Renal pelvis (tissue), 12 donors: ENCODE results near the gene OR1Q1. TPM values are rescaled to one million over a fixed set of nuclear protein-coding genes. Genes with fewer than 3 reads are reported as not detected.
"Not testable (repeated sequence)": the region's sequence is repeated elsewhere in the genome, so short reads cannot be mapped to it uniquely, and the experiment has no call there.

Experiments used
- DNase-seq: peaks from one replicate; pipeline ENCODE4 v3.0.0-alpha.2; 2013
- long read RNA-seq, 16 experiments: transcript quantifications; one replicate each; lab custom pipeline, GENCODE V29; 2026
- polyA plus RNA-seq, 3 donors: library from polyadenylated mRNA; unstranded; fragments of 120-200 nt; gene quantifications; one replicate each; pipeline ENCODE4 v1.2.1, GENCODE V29; 2013; ENCODE audit not compliant: insufficient read length in 3 of 3

Gene OR1Q1, protein sequence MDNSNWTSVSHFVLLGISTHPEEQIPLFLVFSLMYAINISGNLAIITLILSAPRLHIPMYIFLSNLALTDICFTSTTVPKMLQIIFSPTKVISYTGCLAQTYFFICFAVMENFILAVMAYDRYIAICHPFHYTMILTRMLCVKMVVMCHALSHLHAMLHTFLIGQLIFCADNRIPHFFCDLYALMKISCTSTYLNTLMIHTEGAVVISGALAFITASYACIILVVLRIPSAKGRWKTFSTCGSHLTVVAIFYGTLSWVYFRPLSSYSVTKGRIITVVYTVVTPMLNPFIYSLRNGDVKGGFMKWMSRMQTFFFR
- polyA plus RNA-seq = not detected
- long read RNA-seq, donor 1 = 0 reads
- long read RNA-seq, donor 2 = 0 reads
- long read RNA-seq, donor 3 = 0 reads
- long read RNA-seq, donor 4 = 0 reads
- long read RNA-seq, donor 5 = 0 reads
- long read RNA-seq, donor 6 = 0 reads
- long read RNA-seq, donor 7 = 0 reads
- long read RNA-seq, donor 8 = 0 reads
- long read RNA-seq, donor 9 = 0 reads
- long read RNA-seq, donor 10 = 0 reads
- long read RNA-seq, donor 11, partial matches to known transcripts = 0 of 1 reads
- long read RNA-seq, donor 11, other reads (novel, unspliced or antisense) = 0 of 1 reads
- long read RNA-seq, donor 12 = 0 reads
- long read RNA-seq, donor 13 = 0 reads
- long read RNA-seq, donor 14 = 0 reads
- long read RNA-seq, donor 15 = 0 reads
- long read RNA-seq, donor 16 = 0 reads

DNA sequence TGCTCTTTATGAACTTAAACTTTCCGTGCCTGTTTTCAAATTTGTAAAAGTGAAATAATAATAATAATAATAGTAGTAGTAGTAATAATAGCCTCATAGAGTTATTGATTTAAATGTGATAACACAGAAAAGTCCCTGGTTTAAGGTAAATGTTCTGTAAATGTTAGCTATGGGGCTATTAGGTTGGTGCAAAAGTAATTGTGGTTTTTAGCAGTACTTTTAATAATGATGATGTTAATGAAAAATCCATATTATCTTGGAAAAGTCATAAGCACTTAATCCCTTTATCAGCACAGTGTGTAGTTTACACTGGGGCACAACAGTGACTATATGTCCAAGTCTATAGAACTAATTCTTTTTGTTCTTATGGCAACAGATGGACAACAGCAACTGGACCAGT, at the start of gene OR1Q1:
Gene OR1Q1 (plus strand): TSS at position 377 of the 400 bp plus-strand sequence. CDS start 0 bp downstream, at position 377.
- no peak for DNase-seq

DNA sequence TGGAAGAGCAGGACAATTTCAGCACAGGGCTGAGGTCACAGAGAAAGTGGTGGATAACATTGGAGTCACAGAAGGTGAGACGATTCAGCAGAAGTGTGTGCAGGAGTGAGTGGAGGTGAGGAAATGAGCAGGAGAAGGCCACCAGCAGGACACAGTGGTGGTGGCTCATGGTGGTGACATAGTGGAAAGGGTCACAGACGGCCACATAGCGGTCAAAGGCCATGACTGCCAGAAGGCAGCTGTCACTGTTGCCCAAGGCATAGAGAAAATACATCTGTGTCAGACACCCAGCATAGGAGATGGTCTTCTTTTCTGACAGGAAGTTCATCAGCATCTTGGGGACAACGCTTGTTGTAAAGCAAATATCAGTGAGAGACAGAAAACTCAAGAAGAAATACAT, 46.6 kb upstream of the OR1Q1 start:
- no peak for DNase-seq

DNA sequence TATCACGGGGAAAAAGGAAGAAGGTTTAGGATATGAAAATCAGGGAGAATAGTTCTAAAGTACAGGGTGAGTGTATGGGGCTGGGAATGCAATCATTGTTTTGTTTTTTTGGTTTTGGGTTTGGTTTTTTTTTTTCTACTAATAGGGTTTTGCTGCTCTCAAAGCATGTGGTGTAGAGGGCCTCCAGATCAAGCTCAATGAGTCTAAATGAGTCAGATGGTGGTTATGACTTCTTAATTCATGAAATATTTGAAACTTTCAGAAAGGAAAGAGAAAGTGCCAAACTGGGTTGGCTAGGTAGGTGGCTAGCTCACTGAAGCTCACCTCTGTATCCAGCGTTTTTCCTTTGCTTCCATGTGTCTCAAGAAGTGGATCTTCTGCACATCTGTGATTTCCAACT, 42.1 kb upstream of the OR1Q1 start:
- no peak for DNase-seq

DNA sequence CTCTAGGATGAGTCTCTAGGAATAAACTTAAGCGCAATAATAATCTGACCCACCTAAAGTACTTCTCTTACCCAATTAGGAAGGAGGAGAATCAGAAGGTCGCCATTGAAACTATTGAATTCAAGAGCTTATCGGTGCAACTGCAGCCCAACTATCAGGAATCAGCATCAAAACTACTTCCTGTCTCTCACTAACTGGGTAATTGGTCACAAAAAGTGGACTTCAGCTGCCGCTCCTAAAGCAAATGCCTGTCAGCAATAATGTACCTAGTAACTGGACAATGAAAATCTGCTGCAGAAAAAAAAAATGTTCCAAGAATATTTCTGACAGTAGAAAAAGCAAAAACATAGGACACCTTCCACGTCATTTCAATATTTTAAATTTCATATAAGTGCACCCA, 34.7 kb upstream of the OR1Q1 start:
- DNase-seq = no peak

DNA sequence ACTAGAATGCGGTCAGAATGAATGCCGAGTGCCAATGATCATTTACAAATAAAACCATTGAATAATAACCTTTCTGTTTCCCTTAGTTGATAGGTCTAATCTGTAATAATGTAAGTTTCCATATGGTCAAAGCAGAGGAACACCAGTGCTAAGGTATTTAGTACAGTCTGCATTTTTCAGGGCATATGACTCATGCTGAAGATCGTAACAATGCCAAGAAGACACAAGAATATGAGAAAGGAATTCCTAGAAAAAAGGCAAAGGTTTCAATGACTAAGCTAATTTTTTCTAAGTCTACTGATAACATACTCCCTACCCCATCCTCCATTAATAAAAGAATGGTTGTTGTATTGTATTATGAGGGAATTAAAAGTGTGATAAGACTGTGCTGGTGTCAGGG, 34.2 kb upstream of the OR1Q1 start:
- no peak for DNase-seq

DNA sequence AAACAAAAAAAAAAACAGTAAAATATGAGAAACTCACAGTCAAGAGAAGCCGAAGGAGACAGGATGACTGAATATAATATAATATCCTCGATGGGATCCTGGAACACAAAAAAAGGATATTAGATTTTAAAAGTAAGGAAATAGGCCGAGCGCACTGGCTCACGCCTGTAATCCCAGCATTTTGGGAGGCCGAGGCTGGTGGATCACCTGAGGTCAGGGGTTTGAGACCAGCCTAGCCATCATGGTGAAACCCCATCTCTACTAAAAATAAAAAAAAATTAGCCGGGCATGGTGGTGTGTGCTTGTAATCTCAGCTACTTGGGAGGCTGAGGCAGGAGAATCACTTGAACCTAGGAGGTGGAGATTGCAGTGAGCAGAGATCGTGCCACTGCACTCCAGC, 31.3 kb upstream of the OR1Q1 start, which contains the start of gene OR1L8:
Gene OR1L8 (minus strand): TSS at position 101 of the 400 bp plus-strand sequence. CDS start 14,907 bp downstream, outside the sequence.
- not testable (repeated sequence) for DNase-seq

DNA sequence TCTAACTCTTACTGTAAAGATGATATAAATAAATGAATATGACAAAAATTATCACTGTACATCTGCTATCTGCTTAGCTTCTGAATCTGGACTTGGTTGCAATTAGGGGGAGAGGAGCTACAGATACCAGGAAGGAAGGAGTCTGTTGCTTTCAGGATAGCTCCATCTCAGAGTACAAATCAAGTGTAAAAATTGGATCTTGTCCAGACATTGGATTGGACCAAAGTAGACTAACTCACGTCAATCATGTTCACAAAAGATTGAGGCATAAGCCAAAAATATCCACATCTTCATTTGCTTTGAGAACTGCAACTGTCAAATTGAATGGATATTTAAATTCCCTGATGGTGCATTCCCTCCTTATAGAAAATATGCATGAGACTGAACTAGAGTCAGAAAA, 8.8 kb upstream of the OR1Q1 start:
- no peak for DNase-seq

DNA sequence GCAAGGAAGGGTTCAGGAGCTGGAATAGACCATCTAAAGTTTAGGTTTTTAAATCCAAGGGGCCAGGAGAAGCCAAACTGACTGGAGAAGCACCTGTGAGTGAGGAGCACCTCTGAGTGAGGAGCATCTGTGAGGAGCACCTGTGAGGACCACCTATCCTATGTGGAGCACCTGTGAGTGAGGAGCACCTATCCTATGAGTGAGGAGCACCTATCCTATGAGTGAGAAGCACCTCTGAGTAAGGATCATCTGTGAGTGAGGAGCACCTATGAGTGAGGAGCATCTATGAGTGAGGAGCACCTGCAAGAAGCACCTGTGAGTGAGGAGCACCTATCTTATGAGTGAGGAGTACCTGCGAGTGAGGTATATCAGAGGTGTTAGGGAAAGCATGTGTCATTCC, 8.0 kb upstream of the OR1Q1 start:
- no peak for DNase-seq

DNA sequence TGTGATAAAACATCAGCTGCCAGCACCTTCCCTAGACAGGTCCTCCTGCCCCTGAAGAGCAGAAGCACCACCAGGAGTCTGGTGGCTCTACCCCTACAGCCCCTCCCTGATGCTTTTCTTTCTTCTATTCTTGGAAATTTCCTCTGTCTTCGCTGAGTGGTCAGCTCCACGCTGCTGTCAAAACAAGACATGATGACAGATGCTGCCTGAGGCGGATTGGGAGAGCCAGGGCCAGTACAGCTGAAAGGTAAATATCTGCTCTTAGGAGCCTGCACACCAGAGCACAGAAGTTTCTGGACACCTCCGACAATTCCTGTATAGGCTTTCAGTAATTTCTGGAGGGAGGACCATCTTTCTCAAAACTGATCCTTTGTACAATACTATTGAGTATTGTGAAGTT, 4.7 kb upstream of the OR1Q1 start:
- DNase-seq = no peak

DNA sequence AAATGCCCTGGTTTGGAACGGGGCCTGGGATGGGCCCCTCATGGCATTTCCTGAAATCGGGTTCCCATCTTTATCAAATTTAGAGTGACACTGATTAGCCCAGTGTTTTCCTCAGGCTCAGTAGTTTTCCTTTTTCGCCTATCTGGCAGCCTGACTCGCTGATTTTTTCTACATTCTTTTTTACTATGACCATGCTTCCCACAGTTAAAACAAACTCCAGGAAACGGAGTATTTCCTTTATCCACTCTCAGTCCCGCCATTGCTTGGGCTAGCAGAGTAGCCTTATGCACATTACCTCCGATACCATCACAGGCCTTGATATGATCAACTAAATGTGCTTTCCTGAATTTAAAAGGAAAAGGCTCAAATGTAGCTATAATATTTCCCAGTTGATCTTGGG, 5.5 kb downstream of the OR1Q1 start:
- no peak for DNase-seq

DNA sequence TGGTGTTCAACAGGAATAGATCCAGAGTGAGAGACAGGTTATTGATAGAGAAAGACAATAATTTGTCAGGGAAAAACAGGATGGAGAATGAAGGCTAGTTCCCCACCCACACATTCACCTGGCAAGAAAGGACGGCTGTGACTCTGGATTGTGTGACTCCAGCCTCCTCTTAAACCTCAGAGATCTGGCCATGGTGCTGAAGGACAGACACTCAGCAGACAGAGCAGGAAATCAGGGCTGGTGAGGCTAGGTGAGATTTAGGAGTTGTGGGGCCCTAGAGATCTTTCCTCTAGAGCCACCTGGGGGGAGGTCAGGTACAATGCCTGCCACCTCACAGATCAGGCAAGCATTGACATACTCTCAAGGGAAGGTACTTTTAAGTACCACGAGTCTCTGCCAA, 27.7 kb downstream of the OR1Q1 start:
- no peak for DNase-seq

DNA sequence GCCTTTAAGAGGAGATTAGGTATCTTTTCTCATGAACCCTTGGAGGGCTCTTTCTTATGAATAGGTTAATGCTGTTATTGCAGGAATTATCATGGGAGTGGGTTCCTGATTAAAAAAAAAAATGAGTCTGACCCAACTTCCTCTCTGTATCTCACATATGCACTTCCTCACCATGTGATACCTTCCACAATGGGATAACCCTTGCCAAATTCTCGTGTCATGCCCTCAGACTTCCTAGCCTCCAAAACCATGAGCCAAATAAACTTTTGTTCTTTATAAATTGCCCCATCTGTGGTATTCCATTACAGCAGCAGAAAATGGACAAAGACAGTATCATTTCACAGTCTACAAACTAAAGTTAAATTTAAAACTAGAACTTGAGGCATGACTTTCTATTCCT, 41.8 kb downstream of the OR1Q1 start:
- no peak for DNase-seq

DNA sequence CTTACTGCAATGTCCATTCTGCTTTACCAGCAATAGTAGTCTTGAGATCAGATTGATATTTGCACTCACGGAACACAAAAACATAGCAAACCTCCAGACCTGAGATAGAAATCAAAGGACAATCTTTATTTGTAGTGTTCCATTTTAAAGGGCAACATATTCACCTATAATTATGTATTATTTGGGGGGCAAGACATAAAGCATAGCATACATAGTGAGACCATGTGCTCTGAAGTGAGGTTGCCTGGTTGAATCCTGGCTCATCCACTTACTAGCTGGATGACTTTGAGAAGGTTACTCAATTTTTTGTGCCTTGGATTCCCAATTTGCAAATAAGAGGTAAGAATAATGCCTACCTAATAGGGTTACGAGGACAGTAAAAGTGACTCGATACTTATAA, 43.0 kb downstream of the OR1Q1 start, which contains the start of gene OR1B1:
Gene OR1B1 (minus strand): TSS at position 101 of the 400 bp plus-strand sequence.
- DNase-seq = no peak

DNA sequence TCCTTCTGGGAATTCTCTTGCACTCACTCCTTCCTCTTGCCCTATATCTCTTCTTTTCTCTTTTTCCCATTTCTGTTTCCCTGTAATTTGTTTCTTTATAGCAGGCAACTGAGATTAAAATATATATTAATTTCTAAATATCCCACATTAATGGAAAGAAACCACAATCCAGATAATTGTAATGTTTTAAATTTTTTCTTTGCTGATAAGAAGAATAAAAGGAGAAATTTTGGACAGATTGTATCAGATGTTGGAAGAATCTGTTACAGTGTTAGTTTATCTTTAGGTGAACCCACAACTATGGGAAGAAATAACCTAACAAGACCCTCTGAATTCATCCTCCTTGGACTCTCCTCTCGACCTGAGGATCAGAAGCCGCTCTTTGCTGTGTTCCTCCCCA, 46.9 kb downstream of the OR1Q1 start, which contains the start of gene OR1L1:
Gene OR1L1 (plus strand): TSS at position 301 of the 400 bp plus-strand sequence. CDS start 0 bp downstream, at position 301.
- no peak for DNase-seq

Other genes with a start within 250 kb of the OR1Q1 start
- 1 to 10 TPM; 3.9 to 5.3 (median 4.4) TPM for gene PTGS1, start 243.7 kb upstream of the OR1Q1 start, polyA plus RNA-seq
- gene OR1J1, start 136.8 kb upstream of the OR1Q1 start, polyA plus RNA-seq = not detected
- gene OR1J2, start 103.9 kb upstream of the OR1Q1 start, polyA plus RNA-seq = not detected
- not detected for gene OR1J4, start 95.6 kb upstream of the OR1Q1 start, polyA plus RNA-seq
- gene OR1N1, start 87.4 kb upstream of the OR1Q1 start, polyA plus RNA-seq = not detected
- gene OR1N2, start 61.6 kb upstream of the OR1Q1 start, polyA plus RNA-seq = not detected
- under 1 TPM; 0.14 to 0.26 (median 0.25) TPM for gene OR1L8, start 31.4 kb upstream of the OR1Q1 start, polyA plus RNA-seq
- not detected for gene OR1B1, start 42.9 kb downstream of the OR1Q1 start, polyA plus RNA-seq
- gene OR1L1, start 47.0 kb downstream of the OR1Q1 start, polyA plus RNA-seq = not detected
- not detected for gene OR1L3, start 60.4 kb downstream of the OR1Q1 start, polyA plus RNA-seq
- gene OR1L4, start 109.3 kb downstream of the OR1Q1 start, polyA plus RNA-seq = not detected
- gene OR1L6, start 127.6 kb downstream of the OR1Q1 start, polyA plus RNA-seq = not detected
- gene OR5C1, start 174.2 kb downstream of the OR1Q1 start, polyA plus RNA-seq = not detected
- not detected for gene OR1K1, start 185.4 kb downstream of the OR1Q1 start, polyA plus RNA-seq
- 10 to 100 TPM; 32.7 to 32.9 (median 32.9) TPM for gene PDCL, start 213.8 kb downstream of the OR1Q1 start, polyA plus RNA-seq